ENCODE results near the gene EXOC5.
"Not testable (repeated sequence)": the region's sequence is repeated elsewhere in the genome, so short reads cannot be mapped to it uniquely, and the experiment has no call there.

EXOC5 gene

GRCh38 chr14:57221931-57222330, 46.8 kb downstream of the EXOC5 start:
- H3K4me1 ChIP-seq = no peaks in the 10 kb centered on the region
- peaks cover 8% of the 10 kb centered on the region; the same call in 1 of the 2 replicates for H3K36me3 ChIP-seq
- no peak for TF ChIP-seq CTCF (IDR thresholded peaks at IDR 0.05; ENCODE audit: low read depth, low read length)
- DNase-seq = no peak
- H3K4me3 ChIP-seq (ENCODE audit: low read depth, low read length) = no peak overlapping the region
- H3K9me3 ChIP-seq = no peaks in the 10 kb centered on the region
- no peaks in the 10 kb centered on the region for H3K27me3 ChIP-seq

- TF ChIP-seq CTCF (IDR thresholded peaks at IDR 0.05; ENCODE audit: low read depth, low read length) = no peak
- Histone ChIP-seq H3K4me3 (ENCODE audit: low read depth, low read length) (no peak overlapping the region), H3K27me3 (no peaks in the 10 kb centered on the region), H3K4me1 (no peaks in the 10 kb centered on the region), H3K36me3 (peaks cover 18% of the 10 kb centered on the region), H3K9me3 (no peaks in the 10 kb centered on the region)
- DNase-seq = no peak
Observed at GRCh38 chr14:57212919-57213318, 55.8 kb downstream of the EXOC5 start.

- Histone ChIP-seq H3K9me3 (no peaks in the 10 kb centered on the region), H3K27me3 (no peaks in the 10 kb centered on the region), H3K4me3 (ENCODE audit: low read depth, low read length) (no peak overlapping the region), H3K4me1 (no peaks in the 10 kb centered on the region), H3K36me3 (peaks cover 8% of the 10 kb centered on the region)
- no peak for DNase-seq
- no peak for TF ChIP-seq CTCF (IDR thresholded peaks at IDR 0.05; ENCODE audit: low read depth, low read length)
Observed at GRCh38 chr14:57209561-57209960, 59.1 kb downstream of the EXOC5 start.

- DNase-seq = no peak
- no peaks in the 10 kb centered on the region; the same call in 1 of the 2 replicates for H3K36me3 ChIP-seq
- H3K4me3 ChIP-seq (ENCODE audit: low read depth, low read length) = no peak overlapping the region
Observed at GRCh38 chr14:57205938-57206337, 62.8 kb downstream of the EXOC5 start.

GRCh38 chr14:57202672-57203071, 66.0 kb downstream of the EXOC5 start:
- not testable (repeated sequence) for H3K9me3 ChIP-seq; H3K27me3 ChIP-seq; H3K4me1 ChIP-seq; H3K36me3 ChIP-seq; DNase-seq; H3K4me3 ChIP-seq (ENCODE audit: low read depth, low read length)

More at GRCh38 chr14:57205938-57206337, 62.8 kb downstream of the EXOC5 start:
- H3K9me3 ChIP-seq = no peaks in the 10 kb centered on the region
- no peaks in the 10 kb centered on the region for H3K4me1 ChIP-seq
- no peaks in the 10 kb centered on the region for H3K27me3 ChIP-seq
- TF ChIP-seq CTCF (IDR thresholded peaks at IDR 0.05; ENCODE audit: low read depth, low read length) = no peak

- Histone ChIP-seq H3K4me3 (ENCODE audit: low read depth, low read length) (no peak overlapping the region), H3K4me1 (no peaks in the 10 kb centered on the region), H3K36me3 (no peaks in the 10 kb centered on the region), H3K9me3 (no peaks in the 10 kb centered on the region), H3K27me3 (no peaks in the 10 kb centered on the region; the same call in 1 of the 2 replicates)
- no peak for TF ChIP-seq CTCF (IDR thresholded peaks at IDR 0.05; ENCODE audit: low read depth, low read length)
- no peak for DNase-seq
Observed at GRCh38 chr14:57199921-57200320, 68.8 kb downstream of the EXOC5 start.

GRCh38 chr14:57189070-57189469, 79.6 kb downstream of the EXOC5 start:
- Histone ChIP-seq H3K4me1 (no peaks in the 10 kb centered on the region), H3K9me3 (no peaks in the 10 kb centered on the region), H3K4me3 (ENCODE audit: low read depth, low read length) (no peak overlapping the region), H3K27me3 (peaks cover 58% of the 10 kb centered on the region), H3K36me3 (no peaks in the 10 kb centered on the region)
- DNase-seq = no peak
- TF ChIP-seq CTCF (IDR thresholded peaks at IDR 0.05; ENCODE audit: low read depth, low read length) = peak; percentile 45
